CD4-positive, alpha-beta T cell (primary cell): ENCODE data around the gene OLFM2. TPM values are rescaled to one million over a fixed set of nuclear protein-coding genes. Genes with fewer than 3 reads are reported as not detected.

ENCODE experiments used
- ATAC-seq: fragments of 200-7000 bp; cut with Tn5 transposase; one replicate; pipeline ENCODE4 v1.10.0; 2022; ENCODE audit warnings: mild to moderate bottlenecking; ENCODE audit not compliant: poor library complexity
- CTCF ChIA-PET: fragments of 350-600 bp; sonication (Branson Sonifier 250); formaldehyde crosslinking; loops from one replicate; lab custom pipeline; 2021; ENCODE audit warnings: antibody characterized with exemption, inconsistent platforms; lab: Charles Lee
- POLR2A ChIA-PET: fragments of 350-600 bp; sonication (Branson Sonifier 250); formaldehyde crosslinking; loops from one replicate; lab custom pipeline; 2021; ENCODE audit warnings: antibody characterized with exemption, inconsistent platforms; lab: Charles Lee
- DNase-seq, 14 experiments: peaks; one replicate each; pipeline ENCODE4 v3.0.0-alpha.2; 2013 to 2020; ENCODE audit warnings: mixed read lengths in 2 of 14
- H3K27ac ChIP-seq, 2 donors: one replicate each; pipeline versions ENCODE4 v1.5.1 to v1.7.0; 2013; ENCODE audit warnings: low read length in 2 of 2, low read depth in 1 of 2, mild to moderate bottlenecking in 1 of 2
- H3K27me3 ChIP-seq, 2 experiments: 1 replicate in 1 of 2; 2 replicates in 1 of 2; pipeline versions ENCODE4 v1.6.1 to v1.7.0; 2013; ENCODE audit warnings: low read length in 2 of 2, control low read depth in 1 of 2, mild to moderate bottlenecking in 1 of 2, moderate library complexity in 1 of 2; ENCODE audit not compliant: insufficient read depth in 2 of 2, control insufficient read depth in 1 of 2
- H3K36me3 ChIP-seq: one replicate; pipeline ENCODE4 v1.6.1; 2013; ENCODE audit warnings: low read length, control low read depth; ENCODE audit not compliant: insufficient read depth
- H3K4me1 ChIP-seq: one replicate; pipeline ENCODE4 v1.6.1; 2013; ENCODE audit warnings: low read length, control low read depth; ENCODE audit not compliant: insufficient read depth
- H3K4me3 ChIP-seq: one replicate; pipeline ENCODE4 v1.5.1; 2013; ENCODE audit warnings: mild to moderate bottlenecking, low read length, moderate library complexity
- H3K9me3 ChIP-seq, 2 experiments: 1 replicate in 1 of 2; 2 replicates in 1 of 2; pipeline versions ENCODE4 v1.6.1 to v1.7.0; 2013; ENCODE audit warnings: low read length in 2 of 2, mild to moderate bottlenecking in 2 of 2, control low read depth in 1 of 2, moderate library complexity in 1 of 2; ENCODE audit not compliant: control insufficient read depth in 1 of 2, insufficient read depth in 1 of 2
- H3K27ac Mint-ChIP-seq: one replicate; pipeline ENCODE4 v1.8.0; 2020; ENCODE audit warnings: mixed read lengths
- H3K27me3 Mint-ChIP-seq: one replicate; pipeline ENCODE4 v1.8.0; 2021; ENCODE audit warnings: mixed read lengths
- H3K36me3 Mint-ChIP-seq: one replicate; pipeline ENCODE4 v1.8.0; 2021; ENCODE audit warnings: low read depth, mixed read lengths
- H3K4me1 Mint-ChIP-seq: one replicate; pipeline ENCODE4 v1.8.0; 2021; ENCODE audit warnings: low read depth, mixed read lengths
- H3K4me3 Mint-ChIP-seq: one replicate; pipeline ENCODE4 v1.8.0; 2020; ENCODE audit warnings: mild to moderate bottlenecking, mixed read lengths
- H3K9me3 Mint-ChIP-seq: one replicate; pipeline ENCODE4 v1.8.0; 2020; ENCODE audit warnings: mixed read lengths
- intact Hi-C, 2 experiments: fragments of 100-400 bp; cut with DNase I in 1 of 2; cut with micrococcal nuclease in 1 of 2; formaldehyde crosslinking; loops; one replicate each; pipeline versions ENCODE4 v1.15.1 to v1.9.0; 2023 to 2025; cut with DNase I, micrococcal nuclease
- total RNA-seq, 174 experiments: library from RNA in 2 of 174; stranded (reverse) in 2 of 174; gene quantifications; one replicate each; pipeline ENCODE4 v1.2.3 and lab custom pipeline; 2021 to 2026
- TF ChIP-seq, protein P1 (sequence below): fragments of 200-600 bp; IDR thresholded peaks from one replicate; pipeline ENCODE4 v1.8.0; 2022; ENCODE audit warnings: antibody characterized with exemption, mild to moderate bottlenecking

Gene OLFM2
- total RNA-seq, 2 experiments from 2014 or later = 4.1 to 4.8 TPM

DNA sequence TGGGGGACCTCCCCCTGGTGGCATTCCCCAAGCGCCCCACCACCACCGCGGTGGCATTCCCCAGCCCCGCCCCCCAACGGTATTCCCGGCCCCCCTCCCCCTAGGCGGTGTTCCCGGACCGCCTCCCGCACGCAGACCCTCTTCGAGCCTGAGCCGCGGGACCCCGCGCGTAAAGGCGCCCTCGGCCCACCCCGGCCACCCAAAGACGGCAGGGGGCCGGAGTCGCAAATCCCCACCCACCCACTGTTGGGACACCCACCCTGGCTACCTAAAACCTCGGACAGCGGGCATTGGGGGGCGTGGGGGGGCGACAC is 22.4 kb downstream of the OLFM2 start:
- Histone ChIP-seq H3K4me3 (peak overlapping the region; percentile 45), H3K4me1 (peaks cover 17% of the 10 kb centered on the region), H3K27me3 (peaks cover 16 to 32% of the 10 kb centered on the region in 2 experiments), H3K9me3 (peaks cover 0 to 10% of the 10 kb centered on the region in 2 experiments), H3K36me3 (no peaks in the 10 kb centered on the region), H3K27ac (no peak overlapping the region)
- TF ChIP-seq, protein P1, sequence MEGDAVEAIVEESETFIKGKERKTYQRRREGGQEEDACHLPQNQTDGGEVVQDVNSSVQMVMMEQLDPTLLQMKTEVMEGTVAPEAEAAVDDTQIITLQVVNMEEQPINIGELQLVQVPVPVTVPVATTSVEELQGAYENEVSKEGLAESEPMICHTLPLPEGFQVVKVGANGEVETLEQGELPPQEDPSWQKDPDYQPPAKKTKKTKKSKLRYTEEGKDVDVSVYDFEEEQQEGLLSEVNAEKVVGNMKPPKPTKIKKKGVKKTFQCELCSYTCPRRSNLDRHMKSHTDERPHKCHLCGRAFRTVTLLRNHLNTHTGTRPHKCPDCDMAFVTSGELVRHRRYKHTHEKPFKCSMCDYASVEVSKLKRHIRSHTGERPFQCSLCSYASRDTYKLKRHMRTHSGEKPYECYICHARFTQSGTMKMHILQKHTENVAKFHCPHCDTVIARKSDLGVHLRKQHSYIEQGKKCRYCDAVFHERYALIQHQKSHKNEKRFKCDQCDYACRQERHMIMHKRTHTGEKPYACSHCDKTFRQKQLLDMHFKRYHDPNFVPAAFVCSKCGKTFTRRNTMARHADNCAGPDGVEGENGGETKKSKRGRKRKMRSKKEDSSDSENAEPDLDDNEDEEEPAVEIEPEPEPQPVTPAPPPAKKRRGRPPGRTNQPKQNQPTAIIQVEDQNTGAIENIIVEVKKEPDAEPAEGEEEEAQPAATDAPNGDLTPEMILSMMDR = no peak
- Mint-ChIP-seq H3K4me1 (peaks cover 7% of the 10 kb centered on the region), H3K4me3 (peak overlapping the region; percentile 78), H3K27me3 (peaks cover 42% of the 10 kb centered on the region), H3K36me3 (no peaks in the 10 kb centered on the region), H3K9me3 (no peaks in the 10 kb centered on the region), H3K27ac (no peak overlapping the region)
- no peak for DNase-seq
- ChIA-PET POLR2A (no interaction called here), CTCF (no interaction called here)
- intact Hi-C loops = loop anchor here (1.0 to 10.0 kb wide), 7 partner anchors 51 to 772 kb away; partner anchors contain the start of genes ZNF317 (in 2 of the 2) and PIN1 (in 1 of the 2)
- no peak for ATAC-seq

DNA sequence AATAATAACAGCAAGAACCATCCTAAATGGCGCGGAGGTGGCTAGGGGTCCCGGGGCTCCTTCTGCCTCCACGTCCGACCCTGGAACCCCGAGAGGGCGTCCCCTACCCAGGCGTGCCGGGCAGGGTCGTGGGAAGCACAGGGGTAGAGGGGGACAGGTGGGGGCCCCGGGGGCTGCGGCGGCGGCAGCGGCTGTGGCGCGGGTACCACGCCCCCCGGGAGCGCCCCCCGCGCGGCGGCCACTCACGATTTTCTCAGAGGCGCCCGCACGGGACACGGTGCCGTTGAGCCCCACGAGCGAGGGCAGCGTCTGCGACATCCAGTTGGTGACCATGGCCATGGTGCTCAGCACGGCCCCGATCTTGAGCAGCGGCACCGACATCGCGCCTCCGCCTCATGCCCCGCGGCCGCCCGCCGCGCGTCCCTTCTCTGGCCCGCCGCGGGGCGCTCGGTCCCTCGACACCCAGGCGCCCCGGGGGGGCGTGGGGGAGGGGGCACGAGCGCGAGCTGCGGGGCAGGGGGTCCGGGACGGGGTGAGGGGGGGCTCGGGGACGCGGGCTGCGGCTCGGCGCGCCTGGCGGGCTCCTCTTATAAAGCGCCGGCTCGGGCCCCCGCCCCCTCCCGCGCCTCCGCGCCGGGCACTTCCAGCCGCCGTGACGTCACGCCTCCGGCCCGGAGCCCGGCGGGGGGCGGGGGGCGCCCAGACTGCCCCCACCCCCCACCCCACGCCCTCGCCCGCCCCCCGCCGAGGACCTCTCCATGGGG is 22.9 kb downstream of the OLFM2 start:
- Histone ChIP-seq H3K4me3 (no peak overlapping the region), H3K4me1 (peaks cover 17% of the 10 kb centered on the region), H3K9me3 (peaks cover 0 to 10% of the 10 kb centered on the region in 2 experiments), H3K36me3 (no peaks in the 10 kb centered on the region), H3K27ac (no peak overlapping the region), H3K27me3 (peaks cover 16 to 30% of the 10 kb centered on the region in 2 experiments)
- intact Hi-C loops = loop anchor here (5.0 to 10.0 kb wide), 2 partner anchors 709 to 771 kb away; partner anchors contain the start of gene ZNF317 (in 2 of the 2)
- ATAC-seq (peak; percentile 8), DNase-seq (peak in 2 of 14 experiments; percentile 20 to 46)
- H3K36me3 Mint-ChIP-seq = no peaks in the 10 kb centered on the region
- CTCF ChIA-PET = no interaction called here
- H3K4me1 Mint-ChIP-seq = peaks cover 7% of the 10 kb centered on the region
- no peaks in the 10 kb centered on the region for H3K9me3 Mint-ChIP-seq
- POLR2A ChIA-PET = no interaction called here
- H3K4me3 Mint-ChIP-seq = no peak overlapping the region
- no peak overlapping the region for H3K27ac Mint-ChIP-seq
- TF ChIP-seq, protein P1 = no peak
- peaks cover 38% of the 10 kb centered on the region for H3K27me3 Mint-ChIP-seq

GRCh38 chr19:9912551-9913236 is 23.6 kb downstream of the OLFM2 start:
- no peak overlapping the region for H3K27ac Mint-ChIP-seq
- no peak for DNase-seq
- H3K4me1 Mint-ChIP-seq = peaks cover 7% of the 10 kb centered on the region
- H3K27ac ChIP-seq = no peak overlapping the region
- H3K4me3 ChIP-seq = no peak overlapping the region
- H3K27me3 ChIP-seq = peaks cover 16 to 25% of the 10 kb centered on the region in 2 experiments
- H3K27me3 Mint-ChIP-seq = peaks cover 32% of the 10 kb centered on the region
- ChIA-PET CTCF (no interaction called here), POLR2A (interaction anchor here (0.6 kb wide), 1 partner anchor 77 kb away, joined by 3 read pairs; the partner anchor contains the start of gene PIN1)
- no peak for ATAC-seq
- H3K36me3 ChIP-seq = no peaks in the 10 kb centered on the region
- no peak overlapping the region for H3K4me3 Mint-ChIP-seq
- peaks cover 0 to 10% of the 10 kb centered on the region in 2 experiments for H3K9me3 ChIP-seq
- no peaks in the 10 kb centered on the region for H3K36me3 Mint-ChIP-seq
- H3K4me1 ChIP-seq = peaks cover 17% of the 10 kb centered on the region
- intact Hi-C loops = loop anchor here (5.0 to 10.0 kb wide), 2 partner anchors 708 to 770 kb away; partner anchors contain the start of gene ZNF317 (in 2 of the 2)
- TF ChIP-seq, protein P1 = no peak
- no peaks in the 10 kb centered on the region for H3K9me3 Mint-ChIP-seq
